ENCODE data around the gene RHBDL1. TPM values are rescaled to one million over a fixed set of nuclear protein-coding genes. Genes with fewer than 3 reads are reported as not detected.

The RHBDL1 gene
- total and polyA plus RNA-seq, 10 of the 15 experiments (the other 5 are each of a cell fraction or from before 2014, with no cell fraction given), result 0.04 to 1.3 (median 0.65) TPM; not detected in 5

- no peak for TF ChIP-seq ZBTB11 (CRISPR knock-in tag; IDR thresholded peaks at IDR 0.05)
- peak; percentile 92 for TF ChIP-seq POLR2A (IDR thresholded peaks at IDR 0.05; ENCODE audit: low read depth, low read length)
- 0 out of 2 replicates have a peak, but pooled peaks have one; percentile 26 for TF ChIP-seq RFX5 (IDR thresholded peaks at IDR 0.05; ENCODE audit: low read depth, low read length)
- no peak for TF ChIP-seq EED (IDR thresholded peaks at IDR 0.05; ENCODE audit: low read depth)
- no peak; the same call in 1 of the 2 replicates for TF ChIP-seq ZBED1 (IDR thresholded peaks at IDR 0.05; ENCODE audit: borderline replicate concordance)
- TF ChIP-seq IKZF1 (conservative IDR thresholded peaks at IDR 0.05), result peak; percentile 79; the same call in 1 of the 2 replicates
- TF ChIP-seq, protein P1, sequence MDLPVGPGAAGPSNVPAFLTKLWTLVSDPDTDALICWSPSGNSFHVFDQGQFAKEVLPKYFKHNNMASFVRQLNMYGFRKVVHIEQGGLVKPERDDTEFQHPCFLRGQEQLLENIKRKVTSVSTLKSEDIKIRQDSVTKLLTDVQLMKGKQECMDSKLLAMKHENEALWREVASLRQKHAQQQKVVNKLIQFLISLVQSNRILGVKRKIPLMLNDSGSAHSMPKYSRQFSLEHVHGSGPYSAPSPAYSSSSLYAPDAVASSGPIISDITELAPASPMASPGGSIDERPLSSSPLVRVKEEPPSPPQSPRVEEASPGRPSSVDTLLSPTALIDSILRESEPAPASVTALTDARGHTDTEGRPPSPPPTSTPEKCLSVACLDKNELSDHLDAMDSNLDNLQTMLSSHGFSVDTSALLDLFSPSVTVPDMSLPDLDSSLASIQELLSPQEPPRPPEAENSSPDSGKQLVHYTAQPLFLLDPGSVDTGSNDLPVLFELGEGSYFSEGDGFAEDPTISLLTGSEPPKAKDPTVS (IDR thresholded peaks at IDR 0.05; ENCODE audit: low read depth, low read length), result no peak
- TF ChIP-seq TCF7 (IDR thresholded peaks at IDR 0.05; ENCODE audit: borderline replicate concordance), result no peak
- peak; percentile 93 for TF ChIP-seq NR2C1 (IDR thresholded peaks at IDR 0.05)
- TF ChIP-seq, protein P2, sequence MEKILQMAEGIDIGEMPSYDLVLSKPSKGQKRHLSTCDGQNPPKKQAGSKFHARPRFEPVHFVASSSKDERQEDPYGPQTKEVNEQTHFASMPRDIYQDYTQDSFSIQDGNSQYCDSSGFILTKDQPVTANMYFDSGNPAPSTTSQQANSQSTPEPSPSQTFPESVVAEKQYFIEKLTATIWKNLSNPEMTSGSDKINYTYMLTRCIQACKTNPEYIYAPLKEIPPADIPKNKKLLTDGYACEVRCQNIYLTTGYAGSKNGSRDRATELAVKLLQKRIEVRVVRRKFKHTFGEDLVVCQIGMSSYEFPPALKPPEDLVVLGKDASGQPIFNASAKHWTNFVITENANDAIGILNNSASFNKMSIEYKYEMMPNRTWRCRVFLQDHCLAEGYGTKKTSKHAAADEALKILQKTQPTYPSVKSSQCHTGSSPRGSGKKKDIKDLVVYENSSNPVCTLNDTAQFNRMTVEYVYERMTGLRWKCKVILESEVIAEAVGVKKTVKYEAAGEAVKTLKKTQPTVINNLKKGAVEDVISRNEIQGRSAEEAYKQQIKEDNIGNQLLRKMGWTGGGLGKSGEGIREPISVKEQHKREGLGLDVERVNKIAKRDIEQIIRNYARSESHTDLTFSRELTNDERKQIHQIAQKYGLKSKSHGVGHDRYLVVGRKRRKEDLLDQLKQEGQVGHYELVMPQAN (conservative IDR thresholded peaks at IDR 0.05), result peak; percentile 74; the same call in 1 of the 2 replicates
- no peak for TF ChIP-seq ATF7 (IDR thresholded peaks at IDR 0.05; ENCODE audit: low read depth)
- 0 out of 2 replicates have a peak, but pooled peaks have one; percentile 26 for TF ChIP-seq STAT1 (conservative IDR thresholded peaks at IDR 0.05)
- TF ChIP-seq ETV6 (conservative IDR thresholded peaks at IDR 0.05 in 1 of 2, IDR thresholded peaks at IDR 0.05 in 1 of 2; ENCODE audit: borderline replicate concordance in 1 of 2, low read depth in 1 of 2), result no peak
- TF ChIP-seq, protein P3, sequence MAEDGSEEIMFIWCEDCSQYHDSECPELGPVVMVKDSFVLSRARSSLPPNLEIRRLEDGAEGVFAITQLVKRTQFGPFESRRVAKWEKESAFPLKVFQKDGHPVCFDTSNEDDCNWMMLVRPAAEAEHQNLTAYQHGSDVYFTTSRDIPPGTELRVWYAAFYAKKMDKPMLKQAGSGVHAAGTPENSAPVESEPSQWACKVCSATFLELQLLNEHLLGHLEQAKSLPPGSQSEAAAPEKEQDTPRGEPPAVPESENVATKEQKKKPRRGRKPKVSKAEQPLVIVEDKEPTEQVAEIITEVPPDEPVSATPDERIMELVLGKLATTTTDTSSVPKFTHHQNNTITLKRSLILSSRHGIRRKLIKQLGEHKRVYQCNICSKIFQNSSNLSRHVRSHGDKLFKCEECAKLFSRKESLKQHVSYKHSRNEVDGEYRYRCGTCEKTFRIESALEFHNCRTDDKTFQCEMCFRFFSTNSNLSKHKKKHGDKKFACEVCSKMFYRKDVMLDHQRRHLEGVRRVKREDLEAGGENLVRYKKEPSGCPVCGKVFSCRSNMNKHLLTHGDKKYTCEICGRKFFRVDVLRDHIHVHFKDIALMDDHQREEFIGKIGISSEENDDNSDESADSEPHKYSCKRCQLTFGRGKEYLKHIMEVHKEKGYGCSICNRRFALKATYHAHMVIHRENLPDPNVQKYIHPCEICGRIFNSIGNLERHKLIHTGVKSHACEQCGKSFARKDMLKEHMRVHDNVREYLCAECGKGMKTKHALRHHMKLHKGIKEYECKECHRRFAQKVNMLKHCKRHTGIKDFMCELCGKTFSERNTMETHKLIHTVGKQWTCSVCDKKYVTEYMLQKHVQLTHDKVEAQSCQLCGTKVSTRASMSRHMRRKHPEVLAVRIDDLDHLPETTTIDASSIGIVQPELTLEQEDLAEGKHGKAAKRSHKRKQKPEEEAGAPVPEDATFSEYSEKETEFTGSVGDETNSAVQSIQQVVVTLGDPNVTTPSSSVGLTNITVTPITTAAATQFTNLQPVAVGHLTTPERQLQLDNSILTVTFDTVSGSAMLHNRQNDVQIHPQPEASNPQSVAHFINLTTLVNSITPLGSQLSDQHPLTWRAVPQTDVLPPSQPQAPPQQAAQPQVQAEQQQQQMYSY (CRISPR knock-in tag; IDR thresholded peaks at IDR 0.05), result no peak
- TF ChIP-seq PAX8 (IDR thresholded peaks at IDR 0.05), result no peak
- no peak for TF ChIP-seq RCOR1 (conservative IDR thresholded peaks at IDR 0.05; ENCODE audit: low read depth, low read length)
- TF ChIP-seq ESRRA (IDR thresholded peaks at IDR 0.05; ENCODE audit: low read length), result no peak
- TF ChIP-seq, protein P4, sequence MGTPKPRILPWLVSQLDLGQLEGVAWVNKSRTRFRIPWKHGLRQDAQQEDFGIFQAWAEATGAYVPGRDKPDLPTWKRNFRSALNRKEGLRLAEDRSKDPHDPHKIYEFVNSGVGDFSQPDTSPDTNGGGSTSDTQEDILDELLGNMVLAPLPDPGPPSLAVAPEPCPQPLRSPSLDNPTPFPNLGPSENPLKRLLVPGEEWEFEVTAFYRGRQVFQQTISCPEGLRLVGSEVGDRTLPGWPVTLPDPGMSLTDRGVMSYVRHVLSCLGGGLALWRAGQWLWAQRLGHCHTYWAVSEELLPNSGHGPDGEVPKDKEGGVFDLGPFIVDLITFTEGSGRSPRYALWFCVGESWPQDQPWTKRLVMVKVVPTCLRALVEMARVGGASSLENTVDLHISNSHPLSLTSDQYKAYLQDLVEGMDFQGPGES (IDR thresholded peaks at IDR 0.05), result peak; percentile 68
- no peak for TF ChIP-seq KDM1A (IDR thresholded peaks at IDR 0.05; ENCODE audit: borderline replicate concordance)
Observed at GRCh38 chr16:684071-684794, 8.8 kb downstream of the RHBDL1 start, which contains the start of gene JMJD8 (continued).
